Measurements from ENCODE around the gene BHLHE23. TPM values are rescaled to one million over a fixed set of nuclear protein-coding genes. Genes with fewer than 3 reads are reported as not detected.

Gene BHLHE23
- total RNA-seq, 2 donors from 2014 or later = not detected

- H3K4me1 Mint-ChIP-seq = peaks cover 5% of the 10 kb centered on the region
- no peak for ATAC-seq (replicated peaks)
- no peaks in the 10 kb centered on the region for H3K27me3 Mint-ChIP-seq
- no peak overlapping the region for H3K27ac Mint-ChIP-seq
- H3K36me3 Mint-ChIP-seq (ENCODE audit: low read depth) = no peaks in the 10 kb centered on the region
- H3K4me3 Mint-ChIP-seq = no peak overlapping the region
- no peaks in the 10 kb centered on the region for H3K9me3 Mint-ChIP-seq
Observed at GRCh38 chr20:62956387-62957135, 50.2 kb downstream of the BHLHE23 start.

Other genes starting within 250 kb of the BHLHE23 start
- gene MRGBP, start 210.5 kb downstream of the BHLHE23 start, total RNA-seq = 10 to 100 TPM; 16.0 to 20.5 TPM
- 10 to 100 TPM; 42.3 to 52.6 TPM for gene OGFR, start 202.1 kb downstream of the BHLHE23 start, total RNA-seq
- not detected for gene COL9A3, start 189.9 kb downstream of the BHLHE23 start, total RNA-seq
- 1 to 10 TPM; 3.4 to 3.7 TPM for gene TCFL5, start 145.1 kb downstream of the BHLHE23 start, total RNA-seq
- gene DIDO1, start 80.5 kb downstream of the BHLHE23 start, total RNA-seq = 10 to 100 TPM; 51.4 to 51.5 TPM
- 10 to 100 TPM; 32.7 to 34.6 TPM for gene GID8, start 68.8 kb downstream of the BHLHE23 start, total RNA-seq
- gene SLC17A9, start 54.3 kb downstream of the BHLHE23 start, total RNA-seq = 1 to 10 TPM; 5.2 to 7.0 TPM
- gene YTHDF1, start 209.2 kb upstream of the BHLHE23 start, total RNA-seq = 10 to 100 TPM; 23.7 to 40.3 TPM
- under 1 TPM in 1 of 2 donors, not detected in 1; 0.61 TPM for gene BIRC7, start 228.9 kb upstream of the BHLHE23 start, total RNA-seq
- gene NKAIN4, start 247.5 kb upstream of the BHLHE23 start, total RNA-seq = not detected

Data from activated T-helper 17 cell treated with anti-CD3 and anti-CD28 coated beads, Interleukin-2, amount 50 U/mL, for 72 hours (primary cell).